ENCODE measurements around the gene SPAST.
A peak's percentile ranks its signal among the peaks of the same experiment; 100 is the strongest.
"Not testable (repeated sequence)": the region's sequence is repeated elsewhere in the genome, so short reads cannot be mapped to it uniquely, and the experiment has no call there.

The SPAST gene, protein sequence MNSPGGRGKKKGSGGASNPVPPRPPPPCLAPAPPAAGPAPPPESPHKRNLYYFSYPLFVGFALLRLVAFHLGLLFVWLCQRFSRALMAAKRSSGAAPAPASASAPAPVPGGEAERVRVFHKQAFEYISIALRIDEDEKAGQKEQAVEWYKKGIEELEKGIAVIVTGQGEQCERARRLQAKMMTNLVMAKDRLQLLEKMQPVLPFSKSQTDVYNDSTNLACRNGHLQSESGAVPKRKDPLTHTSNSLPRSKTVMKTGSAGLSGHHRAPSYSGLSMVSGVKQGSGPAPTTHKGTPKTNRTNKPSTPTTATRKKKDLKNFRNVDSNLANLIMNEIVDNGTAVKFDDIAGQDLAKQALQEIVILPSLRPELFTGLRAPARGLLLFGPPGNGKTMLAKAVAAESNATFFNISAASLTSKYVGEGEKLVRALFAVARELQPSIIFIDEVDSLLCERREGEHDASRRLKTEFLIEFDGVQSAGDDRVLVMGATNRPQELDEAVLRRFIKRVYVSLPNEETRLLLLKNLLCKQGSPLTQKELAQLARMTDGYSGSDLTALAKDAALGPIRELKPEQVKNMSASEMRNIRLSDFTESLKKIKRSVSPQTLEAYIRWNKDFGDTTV

DNA sequence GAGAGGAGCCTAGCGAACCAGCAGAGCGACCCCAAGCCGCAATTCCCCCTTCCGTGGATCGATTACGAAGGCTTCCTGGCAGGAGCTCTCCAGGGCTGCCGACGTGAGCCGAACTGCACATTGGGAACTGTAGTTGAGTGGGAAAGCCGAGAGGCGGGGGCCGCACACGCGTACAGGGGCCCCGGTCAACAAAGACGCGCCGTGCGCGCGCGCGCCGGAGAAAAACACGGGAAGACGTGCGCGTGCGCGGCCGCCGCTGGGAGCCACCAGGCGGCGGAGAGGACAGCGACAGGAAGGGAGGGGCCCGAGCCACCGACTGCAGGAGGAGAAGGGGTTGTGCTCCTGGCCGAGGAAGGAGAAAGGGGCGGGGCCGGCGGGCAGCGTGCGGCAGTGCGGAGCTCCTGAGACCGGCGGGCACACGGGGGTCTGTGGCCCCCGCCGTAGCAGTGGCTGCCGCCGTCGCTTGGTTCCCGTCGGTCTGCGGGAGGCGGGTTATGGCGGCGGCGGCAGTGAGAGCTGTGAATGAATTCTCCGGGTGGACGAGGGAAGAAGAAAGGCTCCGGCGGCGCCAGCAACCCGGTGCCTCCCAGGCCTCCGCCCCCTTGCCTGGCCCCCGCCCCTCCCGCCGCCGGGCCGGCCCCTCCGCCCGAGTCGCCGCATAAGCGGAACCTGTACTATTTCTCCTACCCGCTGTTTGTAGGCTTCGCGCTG, at the start of gene SPAST:
Gene SPAST, plus strand, starts transcription at position 247 of the 711 bp plus-strand sequence. Its CDS starts 276 bp downstream, at position 523.
- DNase-seq (ENCODE audit: low spot score) = peak; percentile 96

DNA sequence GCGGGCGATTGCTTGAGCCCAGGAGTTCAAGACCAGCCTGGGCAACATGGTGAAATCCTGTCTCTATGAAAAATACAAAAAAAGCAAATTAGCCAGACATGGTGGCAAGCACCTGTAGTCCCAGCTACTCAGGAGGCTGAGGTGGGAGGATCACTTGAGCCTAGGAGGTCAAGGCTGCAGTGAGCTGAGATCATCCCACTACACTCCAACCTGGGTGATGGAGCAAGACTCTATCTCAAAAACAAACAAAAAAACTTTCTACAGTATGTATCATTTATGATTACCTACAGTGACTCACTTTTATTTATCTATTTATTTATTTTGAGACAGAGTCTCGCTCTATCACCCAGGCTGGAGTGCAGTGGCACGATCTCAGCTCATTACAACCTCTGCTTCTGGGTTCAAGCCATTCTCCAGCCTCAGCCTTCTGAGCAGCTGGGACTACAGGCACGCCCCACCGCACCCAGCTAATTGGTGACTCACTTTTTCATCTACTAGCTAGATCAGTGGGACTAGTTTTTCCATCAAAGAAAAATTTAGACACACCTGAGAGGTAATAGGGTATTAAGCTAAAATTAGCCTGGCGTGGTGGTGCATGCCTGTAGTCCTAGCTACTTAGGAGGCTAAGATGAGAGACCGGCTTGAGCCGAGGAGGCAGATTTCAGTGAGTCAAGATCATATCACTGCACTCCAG, 44.4 kb upstream of the SPAST start:
- not testable (repeated sequence) for DNase-seq (ENCODE audit: low spot score)

DNA sequence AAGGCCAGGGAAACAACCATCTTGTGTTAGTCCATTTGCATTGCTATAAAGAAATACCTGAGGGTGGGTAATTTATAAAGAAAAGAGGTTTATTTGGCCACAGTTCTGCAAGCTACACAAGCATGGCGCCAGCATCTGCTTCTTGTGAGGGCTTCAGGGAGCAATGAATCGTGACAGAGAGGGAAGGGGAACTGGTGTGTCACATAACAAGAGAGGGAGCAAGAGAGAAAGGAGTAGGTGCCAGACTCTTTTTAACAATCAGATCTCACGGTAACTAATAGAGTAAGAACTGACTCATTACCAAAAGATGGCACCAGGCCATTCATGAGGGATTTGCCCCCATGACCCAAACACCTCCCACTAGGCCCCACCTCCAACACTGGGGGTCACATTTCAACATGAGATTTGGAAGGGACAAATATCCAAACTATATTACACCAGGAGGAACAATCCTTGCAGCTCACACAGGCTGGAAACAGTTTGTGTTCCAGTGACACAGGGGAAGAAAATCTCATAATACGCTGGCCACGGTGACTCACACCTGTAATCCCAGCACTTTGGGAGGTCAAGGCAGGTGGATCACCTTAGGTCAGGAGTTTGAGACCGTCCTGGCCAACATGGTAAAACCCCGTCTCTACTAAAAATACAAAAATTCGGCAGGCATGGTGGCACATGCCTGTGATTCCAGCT, 29.0 kb upstream of the SPAST start:
- DNase-seq (ENCODE audit: low spot score) = not testable (repeated sequence)

DNA sequence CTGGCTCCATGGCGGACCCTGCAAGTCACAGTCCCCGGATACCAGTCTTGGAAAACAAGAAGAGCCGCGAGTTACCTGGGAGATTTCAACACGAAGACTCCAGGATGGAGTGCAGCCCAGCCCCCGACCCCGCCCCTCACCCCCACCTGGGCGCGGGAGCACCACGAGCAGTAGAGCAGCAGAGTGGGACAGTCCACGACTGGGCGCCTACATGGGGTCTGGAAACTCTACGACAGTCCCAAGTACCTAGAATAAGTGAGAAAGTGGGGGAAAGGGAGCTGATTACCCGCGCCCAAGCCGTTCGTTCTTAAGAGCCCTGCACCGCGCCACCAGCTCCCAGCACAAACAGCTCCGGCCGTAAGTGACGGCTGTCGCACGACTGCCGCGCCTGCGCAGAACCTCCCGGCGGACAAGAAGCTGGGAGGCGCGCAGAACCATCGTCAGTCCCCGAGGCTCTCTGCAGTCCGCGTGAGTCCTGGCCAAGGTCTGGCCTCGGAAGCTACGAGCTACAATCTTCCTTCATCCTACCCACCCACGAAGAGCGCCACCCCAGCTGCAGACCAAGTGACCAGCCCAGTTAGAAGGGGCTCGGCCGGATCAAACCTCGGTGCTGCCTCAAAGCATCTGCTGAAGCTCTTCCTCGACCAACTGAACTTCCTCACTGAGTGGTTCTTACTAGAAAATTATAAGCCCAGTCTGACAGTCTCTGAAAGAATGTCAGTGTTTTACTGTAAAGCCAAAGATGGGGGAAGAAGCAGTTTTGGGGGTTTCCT, 23.7 kb upstream of the SPAST start, which contains the start of gene DPY30:
Gene DPY30, minus strand, starts transcription at position 359 of the 773 bp plus-strand sequence. Its CDS starts 349 bp downstream, at position 10.
- peak; percentile 81 for DNase-seq (ENCODE audit: low spot score)

DNA sequence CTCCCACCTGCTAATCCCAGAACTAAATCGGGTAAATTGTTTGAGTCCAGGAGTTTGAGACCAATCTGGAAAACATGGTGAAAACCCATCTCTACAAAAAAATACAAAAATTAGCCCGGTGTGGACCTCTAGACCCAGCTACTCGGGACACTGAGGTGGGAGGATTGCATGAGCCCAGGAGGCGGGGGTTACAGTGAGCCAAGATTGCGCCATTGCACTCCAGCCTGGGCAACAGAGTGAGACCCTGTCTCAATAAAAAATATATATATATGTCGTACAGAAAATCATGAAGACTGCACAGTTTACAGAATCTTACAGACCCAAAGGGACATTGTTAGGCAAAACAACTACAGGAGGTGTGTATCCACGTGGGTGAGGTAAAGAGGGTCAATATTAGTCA, 19.8 kb upstream of the SPAST start:
- no peak for DNase-seq (ENCODE audit: low spot score)

DNA sequence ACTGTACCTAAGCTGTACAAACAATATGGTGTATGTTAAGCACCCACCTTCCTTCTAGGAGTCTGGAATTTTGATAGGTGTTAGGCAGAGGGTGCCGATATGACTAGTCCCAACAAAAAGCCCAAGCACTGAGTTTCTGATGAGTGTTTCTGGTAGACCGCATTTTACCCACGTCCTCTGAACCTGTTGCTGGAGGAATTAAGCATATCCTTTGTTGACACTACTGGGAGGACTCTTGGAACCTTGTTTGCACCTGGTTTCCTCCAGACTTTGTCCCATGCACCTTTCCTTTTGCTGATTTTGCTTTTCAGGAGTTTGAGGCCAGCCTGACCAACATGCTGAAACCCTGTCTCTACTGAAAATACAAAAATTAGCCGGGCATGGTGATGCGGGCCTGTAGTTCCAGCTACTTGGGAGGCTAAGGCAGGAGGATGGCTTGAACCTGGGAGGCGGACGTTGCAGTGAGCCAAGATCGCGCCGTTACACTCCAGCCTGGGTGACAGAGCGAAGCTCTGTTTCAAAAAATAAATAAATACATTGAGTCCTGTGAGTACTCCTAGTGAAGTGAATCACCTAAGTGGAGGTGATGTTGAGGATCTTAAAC, 11.4 kb upstream of the SPAST start:
- DNase-seq (ENCODE audit: low spot score) = no peak

DNA sequence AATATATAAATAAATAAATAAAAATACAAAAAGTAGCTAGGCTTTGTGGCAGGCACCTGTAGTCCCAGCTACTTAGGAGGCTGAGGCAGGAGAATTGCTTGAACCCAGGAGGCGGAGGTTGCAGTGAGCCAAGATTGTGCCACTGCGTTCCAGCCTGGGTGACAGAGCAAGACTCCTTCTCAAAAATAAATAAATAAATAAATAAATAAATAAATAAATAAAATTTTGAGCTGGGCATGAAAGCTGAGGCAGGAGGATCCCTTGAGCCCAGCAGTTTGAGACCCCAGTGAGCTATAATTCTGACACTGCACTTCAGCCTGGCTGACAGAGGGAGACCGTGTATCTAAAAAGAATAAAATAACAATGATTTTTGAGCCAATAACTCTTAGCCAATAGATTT, 8.8 kb upstream of the SPAST start:
- DNase-seq (ENCODE audit: low spot score) = not testable (repeated sequence)

DNA sequence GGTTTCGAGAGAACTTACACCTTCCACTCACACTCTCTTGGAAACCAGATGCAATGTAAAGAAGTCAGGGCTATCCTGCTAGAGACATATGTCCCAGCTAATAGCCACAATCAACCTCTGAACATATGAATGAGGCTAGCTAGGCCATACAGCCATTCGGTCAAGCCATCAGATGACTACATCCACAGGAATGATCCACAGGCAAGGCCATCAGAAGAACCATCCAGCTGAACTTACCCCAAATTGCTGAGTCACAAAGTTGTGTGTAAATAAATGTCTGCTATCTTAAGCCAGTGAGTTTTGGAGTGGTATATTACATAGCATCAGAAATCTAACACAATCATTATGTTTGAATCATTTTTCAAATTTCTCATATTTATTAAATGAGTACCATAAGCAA, 5.2 kb upstream of the SPAST start:
- DNase-seq (ENCODE audit: low spot score) = no peak

DNA sequence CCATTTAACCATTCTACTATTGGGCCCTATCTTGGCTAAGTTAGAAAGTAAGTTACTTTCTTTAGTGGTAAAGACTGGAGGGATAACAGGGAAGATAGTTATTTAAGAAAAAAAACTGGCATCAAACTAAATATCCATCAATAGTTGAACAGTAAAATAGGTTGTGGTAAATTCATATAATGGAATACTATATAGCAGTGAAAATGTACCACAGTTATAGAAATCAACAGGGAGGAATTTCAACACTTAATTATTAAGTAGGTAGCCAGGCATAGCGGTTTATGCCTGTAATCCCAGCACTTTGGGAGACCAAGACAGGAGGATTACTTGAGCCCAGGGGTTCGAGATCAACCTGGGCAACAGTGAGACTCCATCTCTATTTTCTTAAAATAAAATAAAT, 3.1 kb upstream of the SPAST start:
- DNase-seq (ENCODE audit: low spot score) = no peak

DNA sequence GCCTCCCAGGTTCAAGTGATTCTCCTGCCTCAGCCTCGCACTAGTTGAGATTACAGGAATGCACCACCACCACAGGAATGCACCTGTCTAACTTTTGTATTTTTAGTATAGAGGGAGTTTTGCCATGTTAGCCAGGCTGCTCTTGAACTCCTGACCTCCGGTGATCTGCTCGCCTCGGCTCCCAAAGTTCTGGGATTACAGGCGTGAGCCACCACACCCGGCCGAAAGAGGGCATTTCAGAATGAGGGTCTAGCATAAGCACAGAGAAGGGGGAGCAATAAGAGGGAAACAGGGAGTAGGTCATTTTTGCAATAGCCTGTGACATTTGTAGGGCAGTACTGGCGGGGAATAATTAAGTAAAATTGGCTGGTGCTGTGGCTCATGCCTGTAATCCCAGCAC, 1.9 kb upstream of the SPAST start:
- DNase-seq (ENCODE audit: low spot score) = no peak

DNA sequence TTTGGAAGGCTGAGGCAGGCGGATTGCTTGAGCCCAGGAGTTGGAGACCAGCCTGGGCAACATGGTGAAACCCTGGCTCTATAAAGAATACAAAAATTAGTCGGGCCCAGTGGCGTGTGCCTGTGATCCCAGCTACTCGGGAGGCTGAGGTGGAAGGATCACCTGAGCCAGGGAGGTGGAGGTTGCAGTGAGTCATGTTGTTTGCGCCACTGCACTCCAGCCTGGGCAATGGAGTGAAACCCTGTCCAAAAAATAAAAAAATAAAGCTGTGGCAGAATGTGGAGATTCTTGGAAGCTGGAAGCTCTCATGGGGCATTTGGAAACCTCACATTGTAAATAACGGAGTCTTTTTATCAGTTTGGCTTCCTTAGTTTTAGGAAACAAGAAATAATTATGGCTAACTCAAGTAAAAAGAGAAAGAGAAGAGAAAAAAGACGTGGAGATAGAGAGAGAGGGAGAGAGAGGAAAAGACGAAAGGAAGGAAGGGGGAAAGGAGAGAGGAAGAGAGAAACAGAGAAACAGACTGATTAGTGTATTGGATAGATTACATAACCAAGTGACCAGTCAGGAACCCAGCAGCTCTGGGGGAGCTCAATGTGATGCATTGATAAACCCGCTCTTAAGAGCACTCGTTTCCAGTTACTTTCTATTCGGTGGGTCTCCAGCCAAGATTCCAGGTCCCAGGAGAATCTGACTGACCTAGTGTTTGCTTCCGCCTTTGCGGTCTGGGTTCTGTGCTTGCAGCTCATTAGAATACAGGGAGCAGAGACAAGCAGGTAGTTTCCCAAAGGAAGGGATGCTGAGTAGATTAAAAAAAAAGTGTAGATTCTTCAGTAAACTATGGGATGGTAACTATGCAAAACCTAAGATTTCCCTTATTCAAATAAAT, 1.1 kb upstream of the SPAST start:
- DNase-seq (ENCODE audit: low spot score) = peak; percentile 48

DNA sequence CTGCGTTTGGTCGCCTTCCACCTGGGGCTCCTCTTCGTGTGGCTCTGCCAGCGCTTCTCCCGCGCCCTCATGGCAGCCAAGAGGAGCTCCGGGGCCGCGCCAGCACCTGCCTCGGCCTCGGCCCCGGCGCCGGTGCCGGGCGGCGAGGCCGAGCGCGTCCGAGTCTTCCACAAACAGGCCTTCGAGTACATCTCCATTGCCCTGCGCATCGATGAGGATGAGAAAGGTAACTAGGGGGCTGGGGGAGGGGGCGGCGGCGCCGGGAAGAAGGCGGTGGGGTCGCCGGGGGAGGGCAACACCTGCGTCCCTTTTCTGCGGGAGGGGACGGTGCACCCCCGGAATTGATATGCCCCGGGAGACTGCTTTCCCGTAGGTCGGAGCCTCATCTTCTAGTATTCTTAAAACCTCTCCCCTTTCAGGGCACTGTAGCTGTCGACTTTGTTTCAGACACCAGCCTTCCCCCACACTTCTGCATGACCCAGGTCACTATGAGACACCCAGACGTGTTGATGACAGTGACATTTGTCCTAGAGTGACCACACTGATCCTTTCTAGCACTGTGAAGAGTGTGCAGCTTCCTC, 755 bp downstream of the SPAST start:
- DNase-seq (ENCODE audit: low spot score) = no peak

DNA sequence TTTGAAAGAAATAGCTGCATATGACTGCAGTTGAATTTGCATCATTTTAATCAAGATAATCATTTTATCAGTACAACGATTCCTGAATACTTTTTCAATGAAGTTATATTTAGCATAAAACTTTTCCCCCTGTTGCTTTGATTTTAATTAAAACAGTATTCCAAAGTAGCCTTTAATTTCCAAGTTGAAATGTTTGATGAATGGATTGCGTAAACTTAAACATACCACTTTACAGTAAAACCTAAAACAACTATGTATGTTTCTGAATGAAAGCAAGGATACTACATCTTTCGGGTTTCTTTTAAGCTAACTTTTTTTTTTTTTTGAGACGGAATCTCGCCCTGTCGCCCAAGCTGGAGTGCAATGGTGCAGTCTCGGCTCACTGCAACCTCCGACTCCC, 1.4 kb downstream of the SPAST start:
- DNase-seq (ENCODE audit: low spot score) = no peak

DNA sequence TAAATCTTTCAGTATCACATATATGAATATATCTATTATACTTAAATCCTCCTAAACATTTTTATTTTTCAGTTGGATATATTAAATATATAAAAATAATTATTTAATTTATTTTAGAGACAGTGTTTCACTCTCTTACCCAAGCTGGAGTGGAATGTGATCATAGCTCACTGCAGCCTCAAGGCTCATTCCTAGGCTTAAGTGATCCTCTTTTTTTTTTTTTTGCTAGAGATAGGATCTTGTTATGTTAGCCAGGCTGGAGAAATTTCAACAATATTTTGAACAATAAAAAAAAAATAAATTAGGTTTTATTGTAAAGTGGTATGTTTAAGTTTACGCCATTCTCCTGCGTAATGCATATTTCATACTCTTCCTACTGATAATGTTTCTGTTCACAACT, 4.2 kb downstream of the SPAST start:
- DNase-seq (ENCODE audit: low spot score) = no peak

DNA sequence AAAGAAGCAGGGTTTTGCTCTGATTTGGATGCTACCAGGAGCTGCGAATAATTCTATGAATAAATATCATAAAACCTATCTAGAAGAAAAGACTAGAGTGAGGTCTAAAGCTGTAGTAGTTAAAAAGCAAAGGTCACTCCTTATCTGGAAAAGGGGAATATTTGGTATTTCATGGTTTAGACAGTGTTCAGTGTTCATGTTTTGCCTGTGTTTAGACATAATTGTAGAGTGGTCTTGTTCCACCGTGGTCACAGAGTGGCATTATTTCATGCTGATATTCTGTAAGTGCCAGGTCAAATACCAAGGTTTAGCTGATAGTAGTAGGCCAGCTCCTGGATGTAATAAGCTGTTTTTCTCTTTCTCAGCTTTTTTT, 10.8 kb downstream of the SPAST start:
- DNase-seq (ENCODE audit: low spot score) = no peak

DNA sequence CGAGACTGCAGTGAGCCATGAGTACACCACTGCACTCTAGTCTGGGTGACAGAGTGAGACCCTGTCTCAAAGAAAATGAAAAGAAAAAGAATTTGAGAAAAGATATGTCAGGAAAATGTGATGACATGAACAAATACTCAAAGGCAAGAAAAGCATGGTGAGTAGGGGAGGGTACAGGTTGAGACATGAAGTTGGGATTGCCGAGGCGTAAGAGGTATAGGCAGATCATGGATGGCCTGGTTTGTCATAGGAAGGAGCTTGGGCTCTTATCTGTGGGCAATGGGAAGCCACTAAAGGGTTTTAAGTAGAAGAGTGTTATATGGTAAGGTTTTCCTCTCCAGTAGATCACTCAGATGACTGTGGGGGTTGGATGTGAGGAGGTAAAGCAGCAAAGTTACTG, 32.3 kb downstream of the SPAST start:
- no peak for DNase-seq (ENCODE audit: low spot score)

DNA sequence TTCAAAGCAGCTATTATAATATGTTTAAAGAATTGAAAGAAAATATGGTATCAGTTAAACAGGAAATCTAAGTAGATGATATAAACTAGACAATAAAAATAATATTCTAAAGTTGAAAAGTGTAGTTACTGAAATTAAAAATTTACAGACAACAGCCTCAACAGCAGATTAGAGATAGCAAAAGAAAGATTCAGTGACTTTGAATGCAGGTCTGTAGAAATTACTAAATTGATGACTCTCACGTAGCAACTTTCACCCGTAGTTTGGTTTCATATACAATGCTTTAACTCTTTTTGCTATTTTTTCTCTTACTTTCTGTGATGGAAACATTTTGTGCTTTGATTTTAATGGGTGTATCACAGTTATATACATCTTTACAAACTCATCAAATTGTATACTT, 44.8 kb downstream of the SPAST start:
- DNase-seq (ENCODE audit: low spot score) = no peak

DNA sequence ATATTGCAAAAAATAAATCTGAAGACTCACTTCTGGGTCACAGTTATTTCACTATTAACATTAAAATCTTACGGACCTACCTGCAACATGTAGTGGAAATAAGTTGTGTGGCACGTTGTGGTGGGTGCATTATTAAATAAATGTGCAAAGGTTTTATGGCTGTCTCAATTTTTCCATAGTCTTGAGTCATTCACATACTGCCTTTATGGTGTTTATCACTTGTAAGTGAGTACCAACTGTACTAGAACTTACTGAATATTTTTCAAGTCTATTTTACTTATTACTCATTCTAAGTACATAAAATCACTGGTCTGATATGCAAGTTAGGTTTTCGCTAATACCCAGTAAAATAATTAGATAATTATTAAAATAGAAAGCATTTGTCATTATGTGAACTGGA, 54.7 kb downstream of the SPAST start:
- DNase-seq (ENCODE audit: low spot score) = no peak

DNA sequence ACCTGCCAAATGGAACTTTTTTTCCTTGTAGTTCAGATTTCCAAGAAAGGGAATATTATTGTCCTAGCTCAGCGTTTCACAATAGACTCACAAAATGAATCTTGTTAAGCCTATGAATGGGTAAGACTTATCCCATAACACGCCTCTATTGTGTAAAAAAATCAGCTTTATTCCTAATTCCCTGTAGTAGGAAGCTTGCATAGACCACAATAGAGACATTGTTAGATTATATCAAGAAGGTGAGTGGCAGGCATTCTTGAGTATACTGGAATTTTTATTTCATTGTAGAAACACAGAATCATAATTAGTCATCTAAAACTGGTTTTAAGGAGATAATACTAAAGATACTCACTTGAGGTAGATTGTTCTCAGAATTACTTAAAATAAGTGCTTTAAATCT, 55.8 kb downstream of the SPAST start:
- DNase-seq (ENCODE audit: low spot score) = no peak
